ENCODE results near the gene TSHB.

Gene TSHB

GRCh38 chr1:115029526-115029925, at the start of gene TSHB:
Gene TSHB (plus strand): TSS chr1:115029826. CDS start chr1:115033363, 3,537 bp downstream.
- POLR2A ChIA-PET: no interaction called here
- TF ChIP-seq, protein P1, sequence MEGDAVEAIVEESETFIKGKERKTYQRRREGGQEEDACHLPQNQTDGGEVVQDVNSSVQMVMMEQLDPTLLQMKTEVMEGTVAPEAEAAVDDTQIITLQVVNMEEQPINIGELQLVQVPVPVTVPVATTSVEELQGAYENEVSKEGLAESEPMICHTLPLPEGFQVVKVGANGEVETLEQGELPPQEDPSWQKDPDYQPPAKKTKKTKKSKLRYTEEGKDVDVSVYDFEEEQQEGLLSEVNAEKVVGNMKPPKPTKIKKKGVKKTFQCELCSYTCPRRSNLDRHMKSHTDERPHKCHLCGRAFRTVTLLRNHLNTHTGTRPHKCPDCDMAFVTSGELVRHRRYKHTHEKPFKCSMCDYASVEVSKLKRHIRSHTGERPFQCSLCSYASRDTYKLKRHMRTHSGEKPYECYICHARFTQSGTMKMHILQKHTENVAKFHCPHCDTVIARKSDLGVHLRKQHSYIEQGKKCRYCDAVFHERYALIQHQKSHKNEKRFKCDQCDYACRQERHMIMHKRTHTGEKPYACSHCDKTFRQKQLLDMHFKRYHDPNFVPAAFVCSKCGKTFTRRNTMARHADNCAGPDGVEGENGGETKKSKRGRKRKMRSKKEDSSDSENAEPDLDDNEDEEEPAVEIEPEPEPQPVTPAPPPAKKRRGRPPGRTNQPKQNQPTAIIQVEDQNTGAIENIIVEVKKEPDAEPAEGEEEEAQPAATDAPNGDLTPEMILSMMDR (IDR thresholded peaks at IDR 0.05; ENCODE audit: control extremely low read depth, extremely low read depth, low read depth, missing control alignments): no peak
- no peak for DNase-seq (ENCODE audit: extremely low spot score)
- CTCF ChIA-PET: interaction anchor here (1.2 kb wide), 1 partner anchor 8 kb away, joined by 3 read pairs; no protein-coding TSS in a partner anchor

DNA sequence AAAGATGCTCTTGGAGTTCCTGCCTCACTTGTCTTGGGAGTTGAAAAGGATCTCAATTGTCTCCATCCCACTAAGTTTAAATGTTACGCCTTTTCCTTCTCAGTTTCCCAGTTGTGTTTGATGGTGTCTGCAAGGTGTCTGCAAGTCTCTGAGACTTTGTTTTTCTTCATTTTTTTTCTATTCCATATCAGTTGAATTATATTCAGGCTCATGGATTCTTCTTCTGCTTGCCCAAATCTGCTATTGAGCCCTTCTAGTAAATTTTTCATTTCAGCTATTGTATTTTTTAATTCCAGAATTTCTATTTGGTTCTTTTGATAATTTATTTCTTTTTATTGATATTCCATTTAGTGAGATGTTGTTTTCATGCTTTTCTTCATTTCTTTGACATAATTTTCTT, 47.4 kb upstream of the TSHB start:
- TF ChIP-seq, protein P1 (IDR thresholded peaks at IDR 0.05; ENCODE audit: control extremely low read depth, extremely low read depth, low read depth, missing control alignments): no peak
- CTCF ChIA-PET: interaction anchor here (1.1 to 3.2 kb wide), 5 partner anchors 12 to 131 kb away, joined by 3 to 14 read pairs (median 7); no protein-coding TSS in a partner anchor
- POLR2A ChIA-PET: no interaction called here
- no peak for DNase-seq (ENCODE audit: extremely low spot score)

- POLR2A ChIA-PET: no interaction called here
- DNase-seq (ENCODE audit: extremely low spot score): no peak
- CTCF ChIA-PET: interaction anchor here (1.2 to 2.4 kb wide), 3 partner anchors 67 to 151 kb away, joined by 3 to 12 read pairs (median 7); no protein-coding TSS in a partner anchor
- TF ChIP-seq, protein P1 (IDR thresholded peaks at IDR 0.05; ENCODE audit: control extremely low read depth, extremely low read depth, low read depth, missing control alignments): no peak
Observed at GRCh38 chr1:114986286-114986685, 43.3 kb upstream of the TSHB start.

- TF ChIP-seq, protein P1 (IDR thresholded peaks at IDR 0.05; ENCODE audit: control extremely low read depth, extremely low read depth, low read depth, missing control alignments): no peak
- POLR2A ChIA-PET: no interaction called here
- CTCF ChIA-PET: interaction anchor here (1.1 to 2.4 kb wide), 3 partner anchors 8 to 125 kb away, joined by 4 to 12 read pairs (median 4); no protein-coding TSS in a partner anchor
- DNase-seq (ENCODE audit: extremely low spot score): no peak
Observed at GRCh38 chr1:114988095-114988494, 41.5 kb upstream of the TSHB start.

DNA sequence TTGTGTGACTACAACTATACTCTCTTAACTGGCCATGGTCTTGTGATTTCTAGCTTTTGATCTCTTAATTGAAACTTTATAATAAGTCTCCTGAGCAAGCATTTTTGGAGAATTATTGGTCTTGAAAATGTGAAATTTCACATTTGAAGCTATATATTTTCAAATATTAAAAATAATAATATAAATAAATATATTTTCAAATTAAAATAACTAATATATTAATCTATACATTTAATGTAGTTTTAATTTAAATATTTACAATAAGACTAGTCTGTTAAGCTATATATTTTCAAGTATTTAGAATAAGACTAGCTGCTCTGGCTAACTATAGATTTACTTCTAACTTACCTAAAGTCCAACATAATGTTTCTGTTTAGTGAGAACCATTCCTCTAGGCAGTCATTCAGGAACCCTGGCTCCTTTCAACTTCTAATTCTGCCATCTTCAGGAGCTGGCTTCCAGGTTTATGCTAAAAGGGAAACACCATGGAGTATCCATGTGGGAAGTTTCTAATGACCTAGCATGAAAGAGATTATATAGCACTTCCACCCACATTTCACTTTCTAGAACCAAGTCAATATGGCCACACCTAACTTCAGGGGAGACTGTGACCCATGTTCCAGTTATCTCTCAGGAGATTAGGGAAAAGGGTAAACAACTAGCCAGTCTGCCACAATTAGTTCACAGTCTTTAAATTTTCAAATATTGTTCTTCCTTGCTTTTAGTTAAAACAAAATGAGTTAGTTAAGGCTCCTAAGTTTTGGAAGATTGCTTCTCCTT, 31.9 kb upstream of the TSHB start:
- CTCF ChIA-PET: no interaction called here
- TF ChIP-seq, protein P1 (IDR thresholded peaks at IDR 0.05; ENCODE audit: control extremely low read depth, extremely low read depth, low read depth, missing control alignments): no peak
- POLR2A ChIA-PET: no interaction called here
- no peak for DNase-seq (ENCODE audit: extremely low spot score)

- POLR2A ChIA-PET: no interaction called here
- DNase-seq (ENCODE audit: extremely low spot score): no peak
- CTCF ChIA-PET: no interaction called here
- TF ChIP-seq, protein P1 (IDR thresholded peaks at IDR 0.05; ENCODE audit: control extremely low read depth, extremely low read depth, low read depth, missing control alignments): no peak
Observed at GRCh38 chr1:115006191-115006590, 23.4 kb upstream of the TSHB start.
